Activated naive CD4-positive, alpha-beta T cell (primary cell): ENCODE measurements around the gene CHD6.

Source experiments
- DNase-seq, 4 experiments: peaks; one replicate each; lab custom pipeline; 2025; lab: John Stamatoyannopoulos, UW

Gene CHD6

GRCh38 chr20:41366546-41367392 is 251.4 kb downstream of the CHD6 start, which contains the start of gene EMILIN3:
Gene EMILIN3 (minus strand): TSS chr20:41366818. CDS start chr20:41366634, 184 bp downstream.
- DNase-seq: no peak

DNA sequence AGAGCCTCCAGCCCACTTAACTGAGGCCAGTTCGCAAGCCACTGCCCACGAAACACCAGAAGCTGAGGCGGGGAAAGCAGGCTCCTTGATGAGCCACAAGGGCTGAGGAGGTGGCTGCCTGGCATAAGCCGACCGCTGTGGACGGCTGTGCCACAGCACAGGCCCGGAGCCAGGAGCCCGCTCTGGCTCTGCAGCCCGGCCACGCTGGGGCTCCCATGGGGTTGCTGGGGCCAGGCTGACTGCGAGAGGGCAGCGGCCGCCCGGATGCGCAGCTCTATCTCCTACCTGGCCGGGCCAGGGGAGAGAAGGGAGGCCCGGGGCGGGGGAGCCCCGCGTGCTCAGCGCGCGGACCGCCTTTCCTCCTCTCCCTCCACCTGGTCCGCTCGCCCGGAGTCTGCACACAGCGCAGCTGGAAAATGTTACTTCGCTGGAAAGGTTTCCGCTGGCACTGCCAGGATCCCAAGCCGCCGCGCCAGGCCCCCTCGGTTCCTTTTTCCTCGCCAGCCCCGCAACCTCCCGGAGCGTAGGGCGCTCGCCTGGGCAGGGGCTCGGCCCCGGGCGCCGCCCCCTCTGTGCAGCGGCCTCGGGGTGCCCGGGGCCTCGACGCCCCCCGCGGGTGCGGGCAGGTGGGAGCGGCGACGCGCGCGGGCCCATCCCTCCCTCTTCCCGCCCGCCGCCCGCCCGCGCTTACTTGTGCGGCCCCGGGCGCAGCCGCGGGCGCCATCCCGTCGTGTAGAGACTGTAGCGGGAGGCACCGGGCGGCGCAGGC is 252.2 kb downstream of the CHD6 start:
- DNase-seq: no peak

GRCh38 chr20:41364967-41365765 is 253.0 kb downstream of the CHD6 start:
- DNase-seq: no peak

DNA sequence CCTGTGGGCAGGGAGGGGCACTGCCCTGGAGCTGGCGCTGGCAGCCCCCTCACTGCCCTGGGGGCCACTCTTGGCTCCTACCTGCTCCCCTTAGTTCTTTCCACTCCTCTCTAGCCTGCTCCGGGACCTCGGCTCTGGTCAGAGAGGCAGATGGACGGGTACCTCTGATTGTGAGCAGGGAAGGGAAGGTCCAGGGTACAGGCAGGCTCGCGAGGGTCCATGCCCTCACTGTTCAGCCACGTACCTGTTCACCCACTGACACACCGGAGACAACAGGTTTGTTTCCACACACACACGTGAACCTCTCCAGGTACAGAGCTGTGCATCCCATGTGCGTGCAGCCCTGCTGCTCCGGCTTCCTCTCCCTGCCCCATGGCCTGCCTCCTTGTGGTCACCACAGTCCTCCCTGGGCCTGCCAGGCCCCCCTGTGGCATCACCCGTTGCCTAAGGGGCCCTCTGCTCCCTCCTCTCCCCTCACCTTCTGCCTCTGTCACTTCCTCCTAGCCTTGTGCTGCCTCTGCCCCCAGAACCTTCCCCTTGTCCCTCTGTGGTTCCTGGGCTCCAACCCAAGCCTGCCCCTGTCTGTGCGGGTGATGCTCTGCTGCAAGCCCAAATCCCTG is 253.8 kb downstream of the CHD6 start:
- no peak for DNase-seq

- no peak for DNase-seq
Measured at GRCh38 chr20:41363601-41364000, 254.6 kb downstream of the CHD6 start.

GRCh38 chr20:41362748-41363140 is 255.4 kb downstream of the CHD6 start:
- no peak for DNase-seq

GRCh38 chr20:41361757-41362747 is 256.1 kb downstream of the CHD6 start:
- DNase-seq: no peak

DNA sequence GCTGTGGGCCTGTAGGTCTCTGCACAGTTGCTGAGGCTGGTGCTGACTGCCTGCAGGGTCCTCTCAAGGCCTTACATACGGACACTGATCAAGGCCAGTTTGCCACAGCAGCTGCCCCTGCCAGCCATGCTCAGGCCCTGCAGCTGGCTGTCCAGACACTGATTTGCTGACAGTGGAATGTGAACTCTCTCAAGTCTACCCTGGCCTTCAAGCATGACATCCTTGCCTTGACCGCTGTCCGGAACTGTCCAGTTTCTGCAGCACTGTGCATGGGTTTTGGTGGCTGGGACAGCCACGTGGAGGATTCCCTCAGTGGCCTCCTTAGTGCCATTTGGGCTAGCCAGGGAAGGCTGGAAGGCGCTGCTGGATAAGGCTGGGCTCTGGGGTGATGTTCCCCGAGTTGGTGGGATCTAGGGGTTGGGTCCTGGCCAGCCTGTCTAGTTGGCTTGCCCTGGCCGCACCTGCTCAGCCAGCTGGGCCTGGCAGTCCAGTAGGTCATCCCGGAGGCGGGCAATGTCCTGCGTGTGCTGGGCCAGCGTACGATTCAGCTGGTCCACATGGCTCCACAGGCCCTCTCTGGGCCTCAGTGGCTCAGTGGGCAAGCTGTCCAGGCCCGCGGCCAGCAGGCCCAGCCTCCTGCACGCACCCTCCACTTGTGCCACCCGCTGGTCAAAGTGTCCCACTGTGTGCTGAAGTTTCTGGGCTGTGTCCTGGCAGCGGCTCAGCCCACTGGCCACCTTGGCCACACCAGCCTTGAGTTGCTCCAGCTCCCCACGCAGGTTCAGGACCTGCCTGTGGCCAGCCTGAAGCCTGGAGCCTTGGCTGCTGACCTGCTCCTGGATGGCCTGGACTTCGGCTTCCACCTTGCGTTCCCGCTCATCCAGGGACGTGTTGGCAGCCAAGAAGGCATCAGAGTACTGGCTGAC is 257.1 kb downstream of the CHD6 start:
- DNase-seq: no peak

DNA sequence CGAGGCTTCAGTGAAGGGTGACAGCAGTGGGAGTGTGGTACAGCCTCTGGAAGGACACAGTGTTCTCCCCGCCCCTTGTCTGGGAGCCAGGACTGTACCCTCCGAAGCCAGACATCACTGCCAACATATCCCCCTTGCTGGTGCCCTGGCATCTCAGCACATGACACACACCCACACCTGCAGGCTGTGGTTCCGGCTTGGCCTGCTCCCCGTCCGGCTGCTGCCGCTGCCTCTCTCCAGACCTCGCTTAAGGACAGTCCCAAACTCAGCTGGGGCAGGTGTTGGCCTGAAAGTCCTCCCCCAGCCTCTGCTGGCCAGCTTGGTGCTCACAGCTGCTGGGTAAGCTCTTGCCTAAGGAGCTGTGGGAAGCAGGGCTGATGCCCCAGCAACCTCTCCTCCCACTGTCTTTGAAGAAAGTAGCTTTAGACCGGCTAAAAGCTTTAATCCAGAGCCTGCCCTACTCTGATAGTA is 258.6 kb downstream of the CHD6 start:
- DNase-seq: no peak

DNA sequence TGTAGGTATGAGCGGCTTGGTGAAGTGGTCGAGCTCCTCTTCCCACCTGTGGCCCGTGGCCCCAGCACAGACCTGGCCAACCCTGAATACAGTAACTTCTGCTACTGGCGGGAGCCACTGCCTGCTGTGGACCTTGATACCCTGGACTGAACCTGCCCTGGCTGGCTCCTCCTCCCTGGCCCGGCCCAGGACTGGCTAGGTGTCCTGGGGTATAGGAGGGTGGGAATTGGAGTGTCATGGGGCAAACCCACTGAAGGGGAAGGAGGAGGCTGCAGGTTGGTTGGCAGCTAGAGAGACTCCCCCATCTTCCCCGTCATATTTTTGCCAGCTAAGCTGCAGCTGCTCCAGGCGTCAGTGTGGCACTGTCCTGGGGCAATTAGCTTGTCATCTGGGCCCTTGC is 259.5 kb downstream of the CHD6 start:
- no peak for DNase-seq

- DNase-seq: no peak
Measured at GRCh38 chr20:41358230-41358629, 259.9 kb downstream of the CHD6 start.

GRCh38 chr20:41357424-41358163 is 260.6 kb downstream of the CHD6 start:
- DNase-seq: no peak

DNA sequence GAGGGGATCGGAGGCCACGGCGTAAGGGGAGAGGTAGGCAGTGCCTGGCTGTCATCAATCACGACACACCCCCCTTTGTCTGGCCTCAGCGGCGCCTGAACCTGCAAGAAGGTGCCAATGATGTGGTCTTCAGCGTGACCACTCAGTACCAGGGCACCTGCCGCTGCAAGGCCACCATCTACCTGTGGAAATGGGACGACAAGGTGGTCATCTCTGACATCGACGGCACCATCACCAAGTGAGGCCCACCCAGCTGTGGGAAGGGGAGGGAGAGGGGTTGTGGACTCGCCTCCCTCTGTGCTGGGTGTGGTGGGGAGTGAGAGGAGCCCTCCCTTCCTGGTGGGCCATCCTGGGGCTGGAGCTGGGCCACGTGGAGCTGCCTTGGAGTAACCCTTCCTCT is 261.2 kb downstream of the CHD6 start:
- no peak for DNase-seq

DNA sequence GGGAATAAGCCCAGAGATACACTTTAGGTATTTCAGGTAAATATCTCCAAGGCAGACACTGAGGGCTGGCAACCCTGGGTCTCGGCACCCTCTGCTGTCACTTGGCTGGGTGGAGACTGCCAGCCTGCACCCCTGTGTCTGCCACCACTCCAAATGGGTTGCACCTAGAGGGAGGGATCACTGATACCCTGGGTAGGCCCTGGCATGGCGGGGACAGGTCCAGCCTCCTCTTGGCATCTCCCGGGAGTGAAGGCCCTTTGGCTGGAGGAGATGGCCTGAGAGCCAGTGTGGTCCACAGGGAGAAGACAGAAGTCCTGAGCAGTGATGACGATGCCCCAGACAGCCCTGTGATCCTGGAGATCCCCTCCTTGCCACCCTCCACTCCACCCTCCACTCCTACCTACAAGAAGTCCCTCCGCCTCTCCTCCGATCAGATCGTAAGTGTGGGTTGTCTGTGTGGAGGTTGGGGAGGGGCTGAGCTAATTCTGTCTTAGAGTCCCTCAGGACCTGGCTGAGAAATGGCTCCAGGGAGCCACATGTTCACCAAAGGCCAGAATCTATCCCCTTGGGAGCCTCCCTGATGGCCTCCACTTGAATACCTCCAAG is 262.5 kb downstream of the CHD6 start:
- no peak for DNase-seq

- DNase-seq: no peak
Measured at GRCh38 chr20:41355192-41355591, 263.0 kb downstream of the CHD6 start.

DNA sequence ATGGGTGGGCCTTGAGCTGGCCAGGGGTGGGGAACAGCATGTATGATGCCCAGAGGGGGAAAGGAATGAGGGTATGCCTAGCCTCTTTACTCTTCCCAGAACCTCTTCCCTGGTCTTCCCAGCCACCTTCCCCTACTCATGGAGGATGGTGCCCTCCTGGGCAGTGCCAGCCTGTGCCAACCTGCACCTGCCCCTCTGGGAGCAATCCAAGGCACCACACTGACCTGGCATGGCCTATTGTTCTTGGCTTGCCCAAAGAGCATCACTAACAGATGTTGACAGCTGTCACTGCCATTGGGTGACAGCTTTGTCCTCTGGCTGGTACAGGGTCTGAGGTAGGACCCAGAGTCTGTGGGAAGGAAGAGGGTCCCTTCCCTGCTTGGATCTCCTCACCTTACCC is 264.6 kb downstream of the CHD6 start:
- DNase-seq: no peak

DNA sequence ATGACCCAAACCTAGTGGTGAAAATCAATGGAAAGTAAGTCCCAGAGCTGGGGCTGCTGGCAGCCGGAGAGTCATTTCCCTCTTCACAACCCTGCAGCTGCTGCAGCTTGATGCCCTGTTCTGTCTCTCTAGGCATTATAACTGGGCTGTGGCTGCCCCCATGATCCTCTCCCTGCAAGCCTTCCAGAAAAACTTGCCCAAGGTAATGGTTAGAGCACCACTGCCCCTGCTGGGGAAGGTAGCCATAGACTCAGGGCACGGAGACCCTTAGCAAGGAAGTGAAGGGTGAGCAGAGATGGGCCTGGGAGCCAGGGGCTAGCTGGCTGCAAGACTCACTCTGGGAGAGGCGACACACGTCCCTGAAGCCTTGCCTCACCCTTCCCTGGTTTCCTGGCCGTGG is 265.5 kb downstream of the CHD6 start:
- DNase-seq: no peak

DNA sequence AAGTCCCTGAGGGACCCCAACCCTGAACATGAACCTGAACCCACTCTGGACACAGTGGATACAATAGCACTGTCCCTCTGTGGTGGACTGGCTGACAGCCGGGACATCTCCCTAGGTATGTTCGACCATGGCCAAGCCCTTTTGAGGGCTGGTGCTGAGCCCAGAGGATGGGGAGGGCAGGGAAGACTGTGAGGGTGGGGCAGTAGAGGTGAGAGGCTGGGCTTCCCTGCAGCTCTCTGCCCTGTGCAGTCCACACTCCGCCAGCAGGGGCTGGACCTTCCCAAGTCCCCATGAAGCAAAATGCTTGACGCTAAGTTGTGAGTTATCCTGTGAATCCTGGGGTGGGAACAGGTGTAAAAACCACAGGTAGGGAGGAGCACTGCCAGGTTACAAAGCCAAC is 266.1 kb downstream of the CHD6 start:
- no peak for DNase-seq
